Calu3 (cell line): Measurements from ENCODE around the gene RHOBTB3. TPM values are rescaled to one million over a fixed set of nuclear protein-coding genes. Genes with fewer than 3 reads are reported as not detected.
"Not testable (repeated sequence)": the region's sequence is repeated elsewhere in the genome, so short reads cannot be mapped to it uniquely, and the experiment has no call there.

Experiments
- BruUV-seq: library from RNA; stranded (reverse); fragments of 400-500 nt; replicated peaks from 2 replicates; lab custom pipeline; 2021; lab: Mats Ljungman, UMichigan
- CTCF ChIA-PET: fragments of 300-600 bp; sonication (Branson Sonifier 250); formaldehyde crosslinking; loops from one replicate; lab custom pipeline; 2022; ENCODE audit warnings: antibody characterized with exemption; lab: Charles Lee
- DNase-seq: peaks from one replicate; pipeline ENCODE4 v3.0.0; 2022
- H3K27ac Mint-ChIP-seq: one replicate; pipeline ENCODE4 v1.8.0; 2022; ENCODE audit warnings: mixed read lengths; ENCODE audit not compliant: unreplicated experiment
- H3K27me3 Mint-ChIP-seq: one replicate; pipeline ENCODE4 v1.8.0; 2022; ENCODE audit warnings: mixed read lengths; ENCODE audit not compliant: unreplicated experiment
- H3K36me3 Mint-ChIP-seq: one replicate; pipeline ENCODE4 v1.8.0; 2022; ENCODE audit warnings: mild to moderate bottlenecking, moderate library complexity, mixed read lengths; ENCODE audit not compliant: insufficient read depth, unreplicated experiment
- H3K4me1 Mint-ChIP-seq: one replicate; pipeline ENCODE4 v1.8.0; 2022; ENCODE audit warnings: mild to moderate bottlenecking, low read depth, mixed read lengths; ENCODE audit not compliant: unreplicated experiment
- H3K4me3 Mint-ChIP-seq: one replicate; pipeline ENCODE4 v1.8.0; 2022; ENCODE audit warnings: mild to moderate bottlenecking, low read depth, moderate library complexity, mixed read lengths; ENCODE audit not compliant: unreplicated experiment
- H3K9me3 Mint-ChIP-seq: one replicate; pipeline ENCODE4 v1.8.0; 2022; ENCODE audit warnings: low read depth, mixed read lengths; ENCODE audit not compliant: unreplicated experiment
- intact Hi-C: fragments of 100-400 bp; cut with micrococcal nuclease; formaldehyde crosslinking; loops from one replicate; pipeline ENCODE4 v1.10.0; 2022; ENCODE audit not compliant: unreplicated experiment
- total RNA-seq: library from RNA; stranded (reverse); gene quantifications from 2 replicates; pipeline ENCODE4 v1.2.3, GENCODE V29; 2022
- TF ChIP-seq, protein P1 (sequence below): fragments of 200-600 bp; IDR thresholded peaks from one replicate; pipeline ENCODE4 v1.8.0; 2022; ENCODE audit warnings: antibody characterized with exemption; ENCODE audit not compliant: unreplicated experiment

RHOBTB3 gene
- total RNA-seq, 1 experiment from 2014 or later: 41.1 TPM

DNA sequence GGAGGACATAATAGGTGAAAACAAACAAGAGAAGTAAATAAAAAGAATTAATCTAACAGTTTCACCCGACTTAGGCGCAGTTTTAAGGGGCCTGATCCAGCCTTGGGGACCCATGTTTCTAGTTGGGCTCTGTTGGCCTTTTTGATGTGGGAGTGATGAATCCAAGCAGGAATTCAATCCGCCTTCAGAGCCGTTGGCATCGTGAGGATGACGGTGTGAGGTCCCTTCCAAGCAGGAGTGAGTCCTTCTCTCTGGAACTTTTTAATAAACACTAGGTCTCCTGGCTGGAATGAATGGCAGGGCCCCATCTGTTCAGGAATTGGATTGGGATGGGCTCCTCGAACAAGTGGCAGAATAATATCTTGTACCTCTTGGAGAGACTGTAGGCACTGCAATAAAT is 22.3 kb upstream of the RHOBTB3 start:
- H3K9me3 Mint-ChIP-seq: no peaks in the 10 kb centered on the region
- peaks cover 8% of the 10 kb centered on the region for H3K36me3 Mint-ChIP-seq
- intact Hi-C loops: no loop called here
- peaks cover 21% of the 10 kb centered on the region for H3K4me1 Mint-ChIP-seq
- no peak for DNase-seq
- CTCF ChIA-PET: interaction anchor here (1.0 kb wide), 1 partner anchor 11 kb away, joined by 3 read pairs; no protein-coding TSS in a partner anchor
- TF ChIP-seq, protein P1, sequence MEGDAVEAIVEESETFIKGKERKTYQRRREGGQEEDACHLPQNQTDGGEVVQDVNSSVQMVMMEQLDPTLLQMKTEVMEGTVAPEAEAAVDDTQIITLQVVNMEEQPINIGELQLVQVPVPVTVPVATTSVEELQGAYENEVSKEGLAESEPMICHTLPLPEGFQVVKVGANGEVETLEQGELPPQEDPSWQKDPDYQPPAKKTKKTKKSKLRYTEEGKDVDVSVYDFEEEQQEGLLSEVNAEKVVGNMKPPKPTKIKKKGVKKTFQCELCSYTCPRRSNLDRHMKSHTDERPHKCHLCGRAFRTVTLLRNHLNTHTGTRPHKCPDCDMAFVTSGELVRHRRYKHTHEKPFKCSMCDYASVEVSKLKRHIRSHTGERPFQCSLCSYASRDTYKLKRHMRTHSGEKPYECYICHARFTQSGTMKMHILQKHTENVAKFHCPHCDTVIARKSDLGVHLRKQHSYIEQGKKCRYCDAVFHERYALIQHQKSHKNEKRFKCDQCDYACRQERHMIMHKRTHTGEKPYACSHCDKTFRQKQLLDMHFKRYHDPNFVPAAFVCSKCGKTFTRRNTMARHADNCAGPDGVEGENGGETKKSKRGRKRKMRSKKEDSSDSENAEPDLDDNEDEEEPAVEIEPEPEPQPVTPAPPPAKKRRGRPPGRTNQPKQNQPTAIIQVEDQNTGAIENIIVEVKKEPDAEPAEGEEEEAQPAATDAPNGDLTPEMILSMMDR: no peak
- no peak overlapping the region for H3K27ac Mint-ChIP-seq
- no peak overlapping the region for H3K4me3 Mint-ChIP-seq
- BruUV-seq: no TSS peak
- H3K27me3 Mint-ChIP-seq: no peaks in the 10 kb centered on the region

DNA sequence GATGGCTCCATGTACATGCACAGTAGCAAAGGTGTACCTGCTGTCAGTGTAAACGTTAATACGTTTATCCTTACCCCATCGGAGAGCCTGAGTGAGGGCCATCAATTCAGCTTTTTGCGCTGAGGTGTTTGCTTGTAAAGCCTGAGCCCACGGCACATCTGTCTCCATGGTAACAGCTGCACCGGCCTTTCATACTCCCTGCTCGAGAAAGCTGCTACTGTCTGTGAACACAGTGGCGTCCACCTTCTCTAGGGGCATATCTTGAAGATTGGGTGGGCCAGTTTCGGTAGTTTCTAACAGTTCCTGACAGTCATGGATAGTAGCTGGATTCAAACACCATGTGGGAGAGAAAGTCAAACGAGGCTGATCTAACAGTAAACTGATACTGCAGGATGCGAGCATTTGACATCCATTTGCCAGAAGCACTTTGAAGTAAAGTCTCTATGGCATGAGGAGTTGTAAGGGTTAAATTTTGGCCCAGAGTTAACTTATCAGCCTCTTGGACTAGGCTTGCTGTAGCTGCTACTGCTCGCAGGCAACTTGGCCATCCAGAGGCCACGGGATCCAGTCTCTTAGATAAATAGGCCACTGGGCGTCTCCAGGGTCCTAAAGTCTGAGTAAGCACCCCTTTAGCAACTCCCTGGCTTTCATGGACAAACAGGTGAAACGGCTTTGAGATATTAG is 21.0 kb upstream of the RHOBTB3 start:
- Mint-ChIP-seq H3K27ac (no peak overlapping the region), H3K4me3 (peak overlapping the region; percentile 42)
- BruUV-seq: no TSS peak

DNA sequence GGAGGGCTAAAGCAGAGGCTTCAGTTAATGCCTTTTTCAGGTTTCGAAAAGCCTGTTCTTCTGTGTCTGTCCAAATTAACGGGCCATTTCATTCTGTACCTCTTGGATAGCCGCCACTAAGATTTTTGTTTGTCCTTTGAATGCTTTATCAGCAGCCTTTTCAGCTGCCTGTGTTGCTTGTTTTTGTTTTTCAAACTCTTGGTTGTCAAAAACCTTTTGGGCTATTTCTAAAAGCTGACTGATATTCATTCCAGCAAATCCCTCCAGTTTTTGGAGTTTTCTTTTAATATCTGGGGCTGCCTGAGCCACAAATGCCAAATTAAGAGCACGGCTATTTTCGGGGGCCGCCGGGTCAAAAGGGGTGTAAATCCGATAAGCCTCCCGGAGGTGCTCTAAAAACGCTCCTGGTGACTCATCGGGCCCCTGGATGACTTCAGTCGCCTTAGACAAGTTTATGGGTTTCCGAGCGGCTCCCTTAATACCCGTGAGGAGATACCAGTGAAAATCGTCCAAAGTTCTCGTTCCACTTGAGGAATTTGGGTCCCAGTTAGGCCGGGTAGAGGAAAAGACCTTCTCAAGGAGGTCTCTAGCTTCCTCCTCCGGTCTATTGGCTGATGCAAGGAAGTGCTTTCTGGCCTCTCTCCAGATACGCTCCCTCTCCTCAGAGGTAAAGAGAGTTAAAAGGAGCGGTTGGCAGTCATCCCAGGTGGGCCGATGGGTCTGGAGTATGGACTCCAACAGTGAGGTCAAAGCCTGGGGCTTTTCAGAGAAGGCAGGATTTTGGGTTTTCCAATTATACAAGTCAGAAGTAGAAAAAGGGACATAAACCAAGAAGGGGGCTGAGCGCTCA is 20.3 kb upstream of the RHOBTB3 start:
- H3K27me3 Mint-ChIP-seq, H3K36me3 Mint-ChIP-seq, intact Hi-C loops, CTCF ChIA-PET, H3K9me3 Mint-ChIP-seq, BruUV-seq: not testable (repeated sequence)
- Mint-ChIP-seq H3K4me1 (peaks cover 29% of the 10 kb centered on the region), H3K4me3 (peak overlapping the region; percentile 42), H3K27ac (peak overlapping the region; percentile 72)
- peak; percentile 30 for DNase-seq

More for the DNA sequence above, 21.0 kb upstream of the RHOBTB3 start:
- Mint-ChIP-seq H3K4me1 (peaks cover 29% of the 10 kb centered on the region), H3K36me3 (peaks cover 8% of the 10 kb centered on the region), H3K9me3 (peaks cover 4% of the 10 kb centered on the region), H3K27me3 (no peaks in the 10 kb centered on the region)
- CTCF ChIA-PET: interaction anchor here (1.0 kb wide), 1 partner anchor 12 kb away, joined by 3 read pairs; no protein-coding TSS in a partner anchor
- intact Hi-C loops: no loop called here
- TF ChIP-seq, protein P1: no peak
- peak; percentile 54 for DNase-seq

DNA sequence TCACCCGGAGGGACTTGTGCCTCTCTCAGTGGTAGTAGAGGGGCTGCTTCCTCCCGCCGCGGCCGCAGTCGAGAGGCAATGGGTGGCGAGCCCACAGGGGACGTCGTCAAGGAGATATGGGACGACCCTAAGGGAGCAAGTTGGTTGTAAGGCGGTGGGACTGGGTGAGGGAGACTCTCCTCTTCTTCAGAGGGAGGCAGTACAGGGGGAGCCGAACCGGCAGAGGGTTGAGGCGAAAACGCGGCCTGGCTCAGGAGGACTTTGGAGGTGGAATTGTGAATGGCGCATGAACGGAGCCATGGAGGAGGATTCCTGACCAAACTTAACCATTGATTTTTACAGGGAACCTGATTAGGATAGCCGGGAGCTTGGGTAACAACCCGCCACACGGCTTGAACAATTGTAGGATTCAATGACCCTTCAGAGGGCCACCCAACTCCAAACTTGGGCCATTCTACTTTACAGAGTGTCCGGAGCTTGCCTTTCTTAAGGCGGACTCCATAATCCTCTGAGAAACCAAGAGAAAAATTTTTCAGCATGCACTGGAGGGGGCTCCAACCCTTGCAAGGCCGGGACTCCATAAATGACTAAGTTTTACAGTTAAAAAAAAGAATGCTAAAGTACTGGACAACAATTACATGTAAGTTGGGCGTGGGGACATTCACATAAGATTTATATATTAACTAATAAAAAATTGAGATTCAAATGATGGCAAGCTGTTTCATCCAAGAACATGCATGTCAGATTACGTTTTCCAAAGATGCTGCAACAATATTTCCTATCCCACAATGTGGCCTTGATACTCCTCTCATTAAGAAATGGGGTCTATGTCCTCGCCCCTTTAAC is 19.4 kb upstream of the RHOBTB3 start:
- Mint-ChIP-seq H3K27ac (peak overlapping the region; percentile 85), H3K4me1 (peaks cover 29% of the 10 kb centered on the region), H3K36me3 (peaks cover 8% of the 10 kb centered on the region), H3K9me3 (peaks cover 4% of the 10 kb centered on the region), H3K4me3 (peak overlapping the region; percentile 42), H3K27me3 (no peaks in the 10 kb centered on the region)
- no TSS peak for BruUV-seq
- CTCF ChIA-PET: interaction anchor here (0.6 to 1.0 kb wide), 3 partner anchors 11 to 742 kb away, joined by 3 to 4 read pairs (median 3); no protein-coding TSS in a partner anchor
- no peak for DNase-seq
- intact Hi-C loops: no loop called here
- TF ChIP-seq, protein P1: no peak
